ENCODE data around the gene RAB6A.
"Not testable (repeated sequence)": the region's sequence is repeated elsewhere in the genome, so short reads cannot be mapped to it uniquely, and the experiment has no call there.

The RAB6A gene

DNA sequence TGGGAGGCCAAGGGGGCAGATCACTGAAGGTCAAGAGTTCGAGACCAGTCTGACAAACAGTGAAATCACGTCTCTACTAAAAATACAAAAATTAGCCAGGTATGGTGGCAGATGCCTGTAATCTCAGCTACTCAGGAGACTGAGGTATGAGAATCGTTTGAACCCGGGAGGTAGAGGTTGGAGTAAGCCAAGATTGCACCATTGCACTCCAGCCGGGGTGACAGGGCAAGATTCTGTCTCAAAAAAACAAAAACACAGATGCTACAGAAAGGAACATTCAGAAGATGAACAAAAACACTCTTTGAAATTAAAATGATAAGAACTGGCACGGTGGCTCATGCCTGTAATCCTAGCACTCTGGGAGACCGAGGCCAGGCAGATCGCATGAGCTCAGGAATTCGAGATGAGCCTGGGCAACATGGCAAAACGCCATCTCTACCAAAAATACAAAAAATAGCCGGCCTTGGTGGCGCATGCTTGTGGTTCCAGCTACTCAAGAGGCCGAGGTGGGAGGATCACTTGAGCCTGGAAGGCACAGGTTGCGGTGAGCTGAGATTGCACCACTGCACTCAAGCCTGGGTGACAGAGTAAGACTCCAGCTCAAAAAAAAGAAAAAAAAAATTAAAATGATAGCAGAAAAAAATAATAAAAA lies 8.5 kb downstream of the RAB6A start:
- Histone ChIP-seq H3K36me3 (ENCODE audit: control insufficient read depth, insufficient read depth, low read length) (no peaks in the 10 kb centered on the region), H3K9me3 (ENCODE audit: control insufficient read depth, low read length) (no peaks in the 10 kb centered on the region), H3K4me1 (ENCODE audit: control insufficient read depth, insufficient read depth, low read length) (no peaks in the 10 kb centered on the region), H3K27ac (ENCODE audit: insufficient read depth, low read depth, low read length, poor library complexity, severe bottlenecking) (no peak overlapping the region), H3K27me3 (ENCODE audit: control insufficient read depth, insufficient read depth, low read length, poor library complexity, severe bottlenecking) (no peaks in the 10 kb centered on the region), H3K4me3 (ENCODE audit: insufficient read depth, low read depth, low read length) (no peak overlapping the region)
- WGBS, 2 experiments: 93 to 95% methylated on average over 14 of the region's 14 CpGs

DNA sequence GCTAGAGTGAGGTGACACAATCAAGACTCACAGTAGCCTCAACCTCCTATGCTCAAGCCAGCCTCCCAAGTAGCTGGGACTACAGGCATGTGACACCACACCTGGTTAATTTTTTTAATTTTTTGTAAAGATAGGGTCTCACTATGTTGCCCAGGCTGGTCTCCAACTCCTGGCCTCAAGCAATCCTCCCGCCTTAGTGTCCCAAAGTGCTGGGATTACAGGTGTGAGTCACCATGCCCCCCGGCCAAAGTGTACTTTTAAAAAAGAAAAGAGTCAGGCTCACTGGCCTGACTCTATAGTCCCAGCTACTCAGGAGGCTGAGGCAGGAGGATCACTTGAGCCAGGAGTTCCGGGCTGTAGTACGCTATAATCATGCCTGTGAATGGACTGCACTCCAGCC lies 10.0 kb downstream of the RAB6A start:
- not testable (repeated sequence) for H3K4me3 ChIP-seq (ENCODE audit: insufficient read depth, low read depth, low read length); H3K27me3 ChIP-seq (ENCODE audit: control insufficient read depth, insufficient read depth, low read length, poor library complexity, severe bottlenecking); H3K36me3 ChIP-seq (ENCODE audit: control insufficient read depth, insufficient read depth, low read length); H3K9me3 ChIP-seq (ENCODE audit: control insufficient read depth, low read length); H3K4me1 ChIP-seq (ENCODE audit: control insufficient read depth, insufficient read depth, low read length); H3K27ac ChIP-seq (ENCODE audit: insufficient read depth, low read depth, low read length, poor library complexity, severe bottlenecking)
- WGBS, 2 experiments: 92 to 97% methylated on average over 4 of the region's 4 CpGs

DNA sequence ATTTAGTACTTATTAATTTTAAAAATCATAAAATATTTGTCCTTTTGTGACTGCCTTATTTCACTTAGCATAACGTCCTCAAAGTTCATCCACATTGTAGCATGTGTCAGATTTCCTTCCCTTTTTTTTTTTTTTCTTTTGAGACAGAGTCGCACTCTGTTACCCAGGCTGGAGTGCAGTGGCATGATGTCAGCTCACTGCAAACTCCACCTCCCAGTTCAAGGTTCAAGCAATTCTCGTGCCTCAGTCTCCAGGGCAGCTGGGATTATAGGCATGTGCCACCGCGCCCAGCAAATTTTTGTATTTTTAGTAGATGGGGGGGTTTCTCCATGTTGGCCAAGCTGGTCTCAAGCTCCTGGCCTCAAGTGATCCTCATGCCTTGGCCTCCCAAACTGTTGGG lies 10.6 kb downstream of the RAB6A start:
- Histone ChIP-seq H3K9me3 (ENCODE audit: control insufficient read depth, low read length) (no peaks in the 10 kb centered on the region), H3K27me3 (ENCODE audit: control insufficient read depth, insufficient read depth, low read length, poor library complexity, severe bottlenecking) (no peaks in the 10 kb centered on the region), H3K27ac (ENCODE audit: insufficient read depth, low read depth, low read length, poor library complexity, severe bottlenecking) (no peak overlapping the region), H3K4me1 (ENCODE audit: control insufficient read depth, insufficient read depth, low read length) (no peaks in the 10 kb centered on the region), H3K4me3 (ENCODE audit: insufficient read depth, low read depth, low read length) (no peak overlapping the region), H3K36me3 (ENCODE audit: control insufficient read depth, insufficient read depth, low read length) (no peaks in the 10 kb centered on the region)
- WGBS, 2 experiments: 86 to 91% methylated on average over 5 of the region's 5 CpGs

GRCh38 chr11:73749118-73749517 lies 11.8 kb downstream of the RAB6A start:
- WGBS, 2 experiments: 88 to 95% methylated on average over 6 to 7 of the region's 7 CpGs
- Histone ChIP-seq H3K4me1 (ENCODE audit: control insufficient read depth, insufficient read depth, low read length) (no peaks in the 10 kb centered on the region), H3K27me3 (ENCODE audit: control insufficient read depth, insufficient read depth, low read length, poor library complexity, severe bottlenecking) (no peaks in the 10 kb centered on the region)

GRCh38 chr11:73748300-73748699 lies 12.6 kb downstream of the RAB6A start:
- Histone ChIP-seq H3K4me1 (ENCODE audit: control insufficient read depth, insufficient read depth, low read length) (no peaks in the 10 kb centered on the region), H3K27ac (ENCODE audit: insufficient read depth, low read depth, low read length, poor library complexity, severe bottlenecking) (no peak overlapping the region), H3K9me3 (ENCODE audit: control insufficient read depth, low read length) (no peaks in the 10 kb centered on the region), H3K27me3 (ENCODE audit: control insufficient read depth, insufficient read depth, low read length, poor library complexity, severe bottlenecking) (no peaks in the 10 kb centered on the region), H3K36me3 (ENCODE audit: control insufficient read depth, insufficient read depth, low read length) (no peaks in the 10 kb centered on the region), H3K4me3 (ENCODE audit: insufficient read depth, low read depth, low read length) (no peak overlapping the region)
- WGBS, 2 experiments: 93 to 96% methylated on average over 4 to 5 of the region's 5 CpGs

More at GRCh38 chr11:73749118-73749517, 11.8 kb downstream of the RAB6A start:
- no peaks in the 10 kb centered on the region for H3K36me3 ChIP-seq (ENCODE audit: control insufficient read depth, insufficient read depth, low read length)
- H3K9me3 ChIP-seq (ENCODE audit: control insufficient read depth, low read length): no peaks in the 10 kb centered on the region
- H3K27ac ChIP-seq (ENCODE audit: insufficient read depth, low read depth, low read length, poor library complexity, severe bottlenecking): no peak overlapping the region
- H3K4me3 ChIP-seq (ENCODE audit: insufficient read depth, low read depth, low read length): no peak overlapping the region

- no peaks in the 10 kb centered on the region for H3K36me3 ChIP-seq (ENCODE audit: control insufficient read depth, insufficient read depth, low read length)
- H3K27me3 ChIP-seq (ENCODE audit: control insufficient read depth, insufficient read depth, low read length, poor library complexity, severe bottlenecking): no peaks in the 10 kb centered on the region
- 91% methylated on average over 3 of the region's 3 CpGs for WGBS, 2 experiments
- H3K9me3 ChIP-seq (ENCODE audit: control insufficient read depth, low read length): no peaks in the 10 kb centered on the region
- no peak overlapping the region for H3K4me3 ChIP-seq (ENCODE audit: insufficient read depth, low read depth, low read length)
- H3K4me1 ChIP-seq (ENCODE audit: control insufficient read depth, insufficient read depth, low read length): no peaks in the 10 kb centered on the region
- no peak overlapping the region for H3K27ac ChIP-seq (ENCODE audit: insufficient read depth, low read depth, low read length, poor library complexity, severe bottlenecking)
These were observed 13.1 kb downstream of the RAB6A start for GRCh38 chr11:73747762-73748161.

GRCh38 chr11:73746701-73747100 lies 14.2 kb downstream of the RAB6A start:
- no peaks in the 10 kb centered on the region for H3K9me3 ChIP-seq (ENCODE audit: control insufficient read depth, low read length)
- 96% methylated on average over 12 to 13 of the region's 13 CpGs for whole genome bisulfite sequencing, 2 experiments
- no peak overlapping the region for H3K4me3 ChIP-seq (ENCODE audit: insufficient read depth, low read depth, low read length)
- H3K27ac ChIP-seq (ENCODE audit: insufficient read depth, low read depth, low read length, poor library complexity, severe bottlenecking): no peak overlapping the region
- H3K4me1 ChIP-seq (ENCODE audit: control insufficient read depth, insufficient read depth, low read length): no peaks in the 10 kb centered on the region
- H3K27me3 ChIP-seq (ENCODE audit: control insufficient read depth, insufficient read depth, low read length, poor library complexity, severe bottlenecking): no peaks in the 10 kb centered on the region
- no peaks in the 10 kb centered on the region for H3K36me3 ChIP-seq (ENCODE audit: control insufficient read depth, insufficient read depth, low read length)

DNA sequence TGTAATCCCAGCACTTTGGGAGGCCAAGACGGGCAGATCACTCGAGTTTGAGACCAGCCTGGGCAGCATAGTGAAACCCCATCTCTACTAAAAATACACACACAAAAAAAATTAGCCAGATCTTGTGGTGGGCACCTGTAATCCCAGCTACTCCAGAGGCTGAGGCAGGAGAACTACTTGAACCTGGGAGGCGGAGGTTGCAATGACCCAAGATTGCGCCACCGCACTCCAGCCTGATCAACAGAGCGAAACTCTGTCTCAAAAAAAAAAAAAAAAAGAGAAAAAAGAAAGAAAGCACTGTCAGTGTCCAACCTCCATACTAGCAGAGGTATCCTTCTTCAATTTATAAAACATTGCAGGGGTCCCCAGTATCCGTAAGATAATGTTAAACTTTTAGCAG lies 17.8 kb downstream of the RAB6A start:
- Histone ChIP-seq H3K9me3 (ENCODE audit: control insufficient read depth, low read length) (no peaks in the 10 kb centered on the region), H3K36me3 (ENCODE audit: control insufficient read depth, insufficient read depth, low read length) (no peaks in the 10 kb centered on the region), H3K27ac (ENCODE audit: insufficient read depth, low read depth, low read length, poor library complexity, severe bottlenecking) (no peak overlapping the region), H3K27me3 (ENCODE audit: control insufficient read depth, insufficient read depth, low read length, poor library complexity, severe bottlenecking) (no peaks in the 10 kb centered on the region), H3K4me1 (ENCODE audit: control insufficient read depth, insufficient read depth, low read length) (no peaks in the 10 kb centered on the region), H3K4me3 (ENCODE audit: insufficient read depth, low read depth, low read length) (no peak overlapping the region)
- WGBS, 2 experiments: 94 to 95% methylated on average over 7 of the region's 7 CpGs

DNA sequence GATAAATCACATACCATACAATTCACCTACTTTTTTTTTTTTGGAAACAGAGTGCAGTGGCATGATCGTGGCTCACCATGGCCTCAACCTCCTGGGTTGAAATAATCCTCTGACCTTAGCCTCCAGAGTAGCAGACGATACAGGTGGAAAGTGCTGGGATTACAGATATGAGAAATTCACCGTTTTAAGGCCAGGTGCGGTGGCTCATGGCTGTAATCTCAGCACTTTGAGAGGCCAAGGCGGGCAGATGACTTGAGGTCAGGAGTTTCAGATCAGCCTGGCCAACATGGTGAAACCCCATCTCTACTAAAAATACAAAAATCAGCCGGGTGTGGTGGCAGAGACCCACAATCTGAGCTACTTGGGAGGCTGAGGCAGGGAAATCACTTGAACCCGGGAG lies 24.9 kb downstream of the RAB6A start:
- H3K4me1 ChIP-seq (ENCODE audit: control insufficient read depth, insufficient read depth, low read length); H3K4me3 ChIP-seq (ENCODE audit: insufficient read depth, low read depth, low read length); H3K27ac ChIP-seq (ENCODE audit: insufficient read depth, low read depth, low read length, poor library complexity, severe bottlenecking); H3K27me3 ChIP-seq (ENCODE audit: control insufficient read depth, insufficient read depth, low read length, poor library complexity, severe bottlenecking); H3K36me3 ChIP-seq (ENCODE audit: control insufficient read depth, insufficient read depth, low read length); H3K9me3 ChIP-seq (ENCODE audit: control insufficient read depth, low read length): not testable (repeated sequence)
- 86 to 88% methylated on average over 7 of the region's 7 CpGs for WGBS, 2 experiments

GRCh38 chr11:73734993-73735392 lies 25.9 kb downstream of the RAB6A start:
- H3K36me3 ChIP-seq (ENCODE audit: control insufficient read depth, insufficient read depth, low read length): peaks cover 3% of the 10 kb centered on the region
- H3K4me3 ChIP-seq (ENCODE audit: insufficient read depth, low read depth, low read length): no peak overlapping the region
- no peaks in the 10 kb centered on the region for H3K9me3 ChIP-seq (ENCODE audit: control insufficient read depth, low read length)
- no peaks in the 10 kb centered on the region for H3K4me1 ChIP-seq (ENCODE audit: control insufficient read depth, insufficient read depth, low read length)
- no peaks in the 10 kb centered on the region for H3K27me3 ChIP-seq (ENCODE audit: control insufficient read depth, insufficient read depth, low read length, poor library complexity, severe bottlenecking)
- H3K27ac ChIP-seq (ENCODE audit: insufficient read depth, low read depth, low read length, poor library complexity, severe bottlenecking): no peak overlapping the region

GRCh38 chr11:73734011-73734410 lies 26.9 kb downstream of the RAB6A start:
- H3K4me1 ChIP-seq (ENCODE audit: control insufficient read depth, insufficient read depth, low read length): not testable (repeated sequence)
- 89 to 94% methylated on average over 8 of the region's 8 CpGs for WGBS, 2 experiments

More at GRCh38 chr11:73734011-73734410, 26.9 kb downstream of the RAB6A start:
- H3K27me3 ChIP-seq (ENCODE audit: control insufficient read depth, insufficient read depth, low read length, poor library complexity, severe bottlenecking); H3K27ac ChIP-seq (ENCODE audit: insufficient read depth, low read depth, low read length, poor library complexity, severe bottlenecking); H3K4me3 ChIP-seq (ENCODE audit: insufficient read depth, low read depth, low read length); H3K9me3 ChIP-seq (ENCODE audit: control insufficient read depth, low read length); H3K36me3 ChIP-seq (ENCODE audit: control insufficient read depth, insufficient read depth, low read length): not testable (repeated sequence)

Measured in ectodermal cell (in vitro differentiated cells).